NOMO-1 treated with DMSO at 0.1 percent for 48 hours (cell line): Measurements from ENCODE around the gene STK11.

Experiments used
- DNase-seq: peaks from one replicate; lab custom pipeline; 2025; ENCODE audit not compliant: unreplicated experiment; lab: John Stamatoyannopoulos, UW

STK11 gene

DNA sequence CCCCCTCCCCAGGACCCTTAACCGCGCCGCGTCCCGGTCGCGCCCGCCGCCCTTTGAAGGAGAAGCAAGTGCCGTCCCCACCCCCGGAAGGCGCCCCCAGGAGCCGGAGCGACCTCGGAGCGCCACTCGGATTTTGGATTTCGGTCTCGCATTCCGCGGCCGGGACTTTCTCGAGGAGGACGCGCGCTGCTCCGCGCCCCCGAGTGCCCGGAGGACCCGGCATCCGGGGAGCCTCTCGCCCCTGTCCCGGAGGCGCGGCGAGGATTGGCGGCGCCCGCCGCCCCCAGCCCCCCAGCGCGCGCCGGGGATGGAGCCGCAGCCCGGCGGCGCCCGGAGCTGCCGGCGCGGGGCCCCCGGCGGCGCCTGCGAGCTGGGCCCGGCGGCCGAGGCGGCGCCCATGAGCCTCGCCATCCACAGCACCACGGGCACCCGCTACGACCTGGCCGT, 44.4 kb downstream of the STK11 start:
- DNase-seq = no peak

DNA sequence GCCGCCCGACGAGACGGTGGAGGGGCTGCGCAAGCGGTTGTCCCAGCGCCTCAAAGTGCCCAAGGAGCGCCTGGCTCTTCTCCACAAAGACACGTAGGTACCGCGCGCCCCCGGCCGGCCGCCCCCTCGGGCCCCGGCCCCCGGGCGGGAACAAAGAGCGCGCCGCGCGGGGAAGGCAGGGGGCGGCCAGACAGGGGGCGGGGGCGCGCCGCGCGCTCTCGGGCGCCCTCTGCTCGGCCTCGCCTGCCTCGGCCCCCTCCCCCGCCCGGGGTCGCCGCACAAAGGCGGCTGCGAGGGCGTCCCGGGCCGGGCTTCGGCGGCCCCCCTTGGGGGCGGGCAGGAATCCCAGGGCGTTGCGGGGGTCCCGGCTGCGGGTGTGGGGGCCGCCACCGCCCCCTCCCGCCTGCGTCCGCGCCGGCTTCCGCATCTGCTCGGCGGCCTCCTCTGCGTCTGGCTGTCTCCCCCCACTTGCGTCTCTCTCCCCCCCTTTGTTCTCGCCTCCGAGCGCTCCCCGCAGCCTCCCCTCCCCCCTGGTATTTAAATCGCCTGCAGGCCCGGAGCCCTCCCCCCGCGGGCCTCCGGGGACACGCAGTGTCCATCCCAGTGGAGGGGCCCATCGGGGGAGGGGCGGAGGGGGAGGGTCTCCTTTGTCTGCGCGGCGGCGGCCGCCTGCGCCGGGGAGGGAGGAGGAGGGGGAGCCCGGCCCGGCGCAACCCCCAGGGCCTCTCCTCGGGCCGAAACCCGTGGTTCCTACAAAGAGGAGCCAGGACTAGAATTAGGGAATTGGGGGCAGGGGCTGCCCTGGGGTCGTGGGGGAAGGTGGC, 45.1 kb downstream of the STK11 start:
- DNase-seq = peak; percentile 59

DNA sequence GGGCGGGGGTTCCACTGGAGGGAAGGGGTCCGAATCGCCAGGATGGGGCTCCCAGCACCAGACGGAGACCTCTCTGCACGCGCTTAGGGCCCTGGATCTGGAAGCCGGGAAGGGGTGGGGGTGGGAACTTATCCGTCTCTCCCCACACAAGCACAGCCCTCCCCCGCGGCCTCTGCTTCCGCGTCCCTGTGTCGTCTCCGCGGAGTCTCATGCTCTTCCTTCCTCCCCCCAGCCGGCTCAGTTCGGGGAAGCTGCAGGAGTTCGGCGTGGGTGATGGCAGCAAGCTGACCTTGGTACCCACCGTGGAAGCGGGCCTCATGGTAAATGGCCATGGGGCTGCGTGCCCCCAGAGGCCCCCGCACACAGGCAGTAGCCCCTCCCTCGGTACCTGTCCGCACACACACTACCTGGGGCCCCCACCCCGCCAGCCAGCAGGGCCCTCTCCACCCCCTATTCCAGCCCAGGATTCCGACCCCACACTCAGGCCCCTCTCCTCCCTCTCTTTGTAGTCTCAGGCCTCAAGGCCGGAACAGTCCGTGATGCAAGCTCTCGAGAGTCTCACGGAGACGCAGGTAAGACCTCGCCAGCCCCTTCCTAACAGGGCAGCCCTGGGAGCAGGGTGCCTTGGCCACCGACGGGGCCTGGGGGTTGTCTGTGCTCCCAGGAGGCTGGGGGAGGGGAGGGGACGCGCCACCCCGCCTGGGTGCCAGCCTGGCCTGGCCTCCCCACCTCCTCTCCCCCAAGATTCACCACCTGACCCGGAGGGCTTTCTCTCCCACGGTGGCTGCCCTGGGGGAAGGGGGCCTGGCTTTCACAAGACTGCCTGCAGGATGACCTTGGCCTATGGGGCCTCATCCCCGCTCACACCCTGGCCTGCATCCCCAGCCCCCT, 46.0 kb downstream of the STK11 start:
- peak; percentile 72 for DNase-seq

DNA sequence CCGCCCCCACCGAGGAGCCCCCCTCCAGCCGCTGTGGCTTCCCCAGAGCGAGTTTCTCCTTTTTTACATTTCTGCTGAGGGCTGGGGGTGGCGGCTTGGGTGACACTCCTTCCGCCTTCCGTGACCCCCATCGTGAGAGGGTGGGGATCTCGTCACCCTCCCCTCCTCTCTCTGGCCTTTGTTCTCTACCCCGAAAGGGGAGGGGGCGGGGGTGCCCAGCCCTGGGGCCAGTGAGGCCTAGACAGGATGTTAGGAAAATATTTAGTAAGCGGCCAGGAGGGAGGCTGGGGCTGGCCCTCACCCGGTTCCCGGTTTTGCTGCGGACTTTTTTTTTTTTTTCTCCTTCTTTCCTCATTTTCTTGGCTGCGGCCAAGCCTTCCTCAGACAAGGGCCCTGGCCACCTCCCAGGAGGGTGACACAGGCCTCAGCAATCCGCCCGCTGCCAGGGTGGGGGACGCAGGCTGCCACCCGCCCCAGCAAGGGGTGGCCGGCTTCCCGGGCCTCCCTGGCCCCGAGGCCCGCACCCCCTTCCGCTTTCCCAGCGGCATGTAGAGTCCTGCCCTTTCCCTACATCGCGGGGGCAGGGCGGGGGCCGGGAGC, 46.7 kb downstream of the STK11 start:
- peak; percentile 91 for DNase-seq

DNA sequence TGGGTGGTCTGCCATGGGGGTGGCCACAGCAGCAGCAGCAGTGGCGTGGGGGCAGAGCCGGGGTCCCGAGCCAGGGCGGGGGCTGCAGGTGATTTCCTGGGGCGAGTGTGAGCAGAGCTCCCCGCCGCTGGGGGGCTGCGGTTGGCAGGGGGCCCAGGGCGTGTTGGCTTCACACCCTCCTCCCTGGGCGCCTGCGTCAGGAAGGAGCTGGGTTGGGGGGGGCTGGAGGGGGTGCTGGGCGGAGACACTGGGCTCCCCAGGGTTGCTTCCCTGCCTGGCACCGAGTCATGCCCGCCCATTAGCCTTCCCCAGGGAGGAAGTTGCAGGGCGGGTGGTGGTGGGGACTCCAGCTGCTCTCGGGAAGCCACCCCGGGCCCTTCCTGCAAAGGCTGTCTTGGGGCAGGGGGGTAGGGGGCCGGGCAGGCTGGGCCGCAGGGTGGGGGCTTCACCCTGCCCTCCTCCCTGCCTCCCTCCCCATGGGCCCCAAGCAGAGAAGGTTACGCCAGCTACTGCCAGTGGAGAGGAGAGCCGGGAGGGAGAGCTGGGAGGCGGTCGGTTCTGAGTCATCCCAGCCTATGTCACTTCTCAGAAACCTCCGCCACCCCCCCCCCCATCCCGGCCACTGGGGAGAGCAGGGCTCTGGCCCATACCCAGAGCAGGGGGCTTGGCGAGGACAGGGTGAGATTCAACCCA, 47.4 kb downstream of the STK11 start:
- DNase-seq = peak; percentile 96

DNA sequence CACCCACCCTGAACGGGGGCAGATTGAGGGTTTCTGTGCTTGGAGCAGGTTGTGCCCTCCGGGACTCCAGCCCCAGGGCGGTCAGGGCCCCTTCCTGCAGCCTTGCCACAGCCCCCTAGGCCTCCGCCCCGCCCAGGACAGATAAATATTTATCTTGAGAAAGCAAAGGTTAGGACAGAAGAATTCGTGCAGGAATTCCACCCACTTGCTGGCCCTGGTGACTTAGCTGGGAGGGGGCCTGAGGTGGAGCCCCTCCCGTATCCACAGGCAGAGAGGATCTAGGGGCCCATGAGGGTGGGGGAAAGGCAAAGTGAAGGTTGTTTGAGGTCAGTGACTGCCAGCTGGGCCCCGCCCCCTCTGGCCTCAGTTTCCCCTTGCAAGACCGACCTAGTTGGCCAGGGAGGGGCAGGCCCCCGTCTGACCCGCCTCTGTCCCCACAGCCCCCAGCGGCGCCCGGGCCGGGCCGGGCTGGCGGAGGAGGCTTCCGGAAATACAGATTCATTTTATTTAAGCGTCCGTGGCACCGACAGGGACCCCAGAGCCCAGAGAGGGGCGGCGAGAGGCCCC, 48.0 kb downstream of the STK11 start:
- DNase-seq = no peak

DNA sequence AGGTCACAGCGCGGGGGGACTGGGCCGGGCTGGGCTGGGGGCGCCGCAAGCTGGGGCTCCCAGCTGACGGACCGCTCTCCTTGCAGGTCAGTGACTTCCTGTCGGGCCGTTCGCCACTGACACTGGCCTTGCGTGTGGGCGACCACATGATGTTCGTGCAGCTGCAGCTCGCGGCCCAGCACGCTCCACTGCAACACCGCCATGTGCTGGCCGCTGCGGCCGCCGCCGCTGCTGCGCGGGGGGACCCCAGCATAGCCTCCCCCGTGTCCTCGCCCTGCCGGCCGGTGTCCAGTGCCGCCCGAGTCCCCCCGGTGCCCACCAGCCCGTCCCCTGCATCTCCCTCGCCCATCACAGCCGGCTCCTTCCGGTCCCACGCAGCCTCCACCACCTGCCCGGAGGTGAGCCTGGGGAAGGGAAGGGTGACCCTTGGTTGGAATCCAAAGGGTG, 48.5 kb downstream of the STK11 start:
- no peak for DNase-seq

DNA sequence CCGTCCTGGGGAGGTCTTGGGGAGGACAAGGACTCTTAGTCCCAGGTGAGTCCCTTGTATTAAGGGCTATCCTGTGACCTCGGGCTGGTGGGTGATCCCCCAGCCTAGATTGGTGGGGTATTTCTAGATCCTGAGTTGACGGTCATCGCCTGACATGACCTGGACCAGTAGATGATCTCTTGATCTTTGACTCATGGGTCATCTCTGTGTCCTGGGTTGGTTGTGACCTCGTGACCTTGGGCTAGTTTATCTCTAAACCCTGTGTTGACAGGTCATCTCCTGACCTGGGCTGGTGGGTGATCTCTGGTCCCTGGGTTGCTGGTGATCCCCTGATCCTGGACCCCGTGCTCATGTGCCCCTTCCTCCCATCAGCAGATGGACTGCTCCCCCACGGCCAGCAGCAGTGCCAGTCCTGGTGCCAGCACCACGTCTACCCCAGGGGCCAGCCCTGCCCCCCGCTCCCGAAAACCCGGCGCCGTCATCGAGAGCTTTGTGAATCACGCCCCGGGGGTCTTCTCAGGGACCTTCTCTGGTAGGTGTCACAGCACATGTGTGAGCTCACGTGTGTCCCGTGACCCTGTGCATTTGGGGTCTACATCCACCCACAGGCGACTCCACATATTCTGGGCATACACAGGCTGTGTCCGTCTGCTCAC, 49.1 kb downstream of the STK11 start:
- no peak for DNase-seq

DNA sequence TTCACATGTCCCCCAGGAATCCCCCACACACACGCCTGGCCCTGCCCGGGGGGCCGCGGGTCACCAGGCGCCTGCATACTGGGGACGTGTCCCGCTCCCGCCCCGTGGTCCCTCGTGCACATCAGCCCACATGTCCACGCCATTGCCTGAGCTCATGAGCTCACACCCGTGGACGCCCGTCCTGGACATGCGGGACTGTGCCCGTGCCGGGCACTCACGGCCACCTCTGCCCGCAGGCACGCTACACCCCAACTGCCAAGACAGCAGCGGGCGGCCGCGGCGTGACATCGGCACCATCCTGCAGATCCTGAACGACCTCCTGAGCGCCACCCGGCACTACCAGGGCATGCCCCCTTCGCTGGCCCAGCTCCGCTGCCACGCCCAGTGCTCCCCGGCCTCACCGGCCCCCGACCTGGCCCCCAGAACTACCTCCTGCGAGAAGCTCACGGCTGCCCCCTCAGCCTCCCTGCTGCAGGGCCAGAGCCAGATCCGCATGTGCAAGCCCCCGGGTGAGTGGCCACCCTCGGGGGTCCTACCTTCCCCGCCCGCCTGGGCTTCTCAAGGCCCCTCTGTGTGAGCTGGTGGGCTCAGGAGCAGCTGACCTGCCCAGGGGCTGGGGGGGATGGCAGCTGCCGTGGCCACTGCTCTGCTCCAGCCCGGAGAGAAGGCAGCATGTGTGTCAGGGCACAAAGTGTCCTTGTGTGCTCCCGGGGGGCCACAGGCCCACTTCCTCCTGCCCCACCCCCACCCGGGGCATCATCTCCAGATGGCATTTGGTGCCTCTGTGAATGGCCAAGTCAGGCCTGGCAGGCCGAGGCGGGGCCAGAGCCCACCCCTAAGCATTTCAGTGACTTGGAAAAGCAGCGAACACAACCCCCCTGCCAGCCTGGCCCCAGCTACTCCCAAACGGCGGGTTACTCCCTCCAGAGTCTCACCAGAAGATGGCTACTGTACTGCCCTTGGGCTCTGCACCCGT, 49.9 kb downstream of the STK11 start:
- DNase-seq = no peak

DNA sequence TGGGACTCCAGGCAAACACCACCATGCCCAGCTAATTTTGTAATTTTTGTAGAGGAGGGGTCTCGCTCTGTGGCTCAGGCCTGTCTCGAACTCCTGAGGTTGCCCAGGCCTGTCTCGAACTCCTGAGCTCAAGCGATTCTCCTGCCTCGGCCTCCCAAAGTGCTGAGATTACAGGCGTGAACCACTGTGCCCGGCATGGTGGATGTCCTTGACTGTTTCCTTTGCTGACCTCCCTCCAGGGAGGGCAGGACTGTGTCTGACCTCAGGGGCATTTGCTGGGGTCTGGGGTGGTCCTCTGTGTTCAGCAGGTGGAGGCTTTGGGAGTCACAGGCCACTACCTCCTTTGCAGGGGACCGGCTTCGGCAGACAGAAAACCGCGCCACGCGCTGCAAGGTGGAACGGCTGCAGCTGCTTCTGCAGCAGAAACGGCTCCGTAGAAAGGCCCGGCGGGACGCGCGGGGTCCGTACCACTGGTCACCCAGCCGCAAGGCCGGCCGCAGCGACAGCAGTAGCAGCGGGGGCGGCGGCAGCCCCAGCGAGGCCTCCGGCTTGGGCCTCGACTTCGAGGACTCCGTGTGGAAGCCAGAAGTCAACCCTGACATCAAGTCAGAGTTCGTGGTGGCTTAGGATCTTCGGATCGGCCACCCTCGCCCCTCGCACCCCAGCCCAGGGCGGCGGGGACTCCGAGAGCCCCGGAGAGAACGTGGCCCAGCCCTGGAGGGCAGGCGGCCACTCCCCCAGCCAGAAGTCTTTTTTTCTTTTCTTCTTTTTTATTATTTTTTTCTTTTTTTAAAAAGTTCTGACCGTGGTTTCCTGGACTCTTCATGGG, 51.3 kb downstream of the STK11 start:
- DNase-seq = no peak

DNA sequence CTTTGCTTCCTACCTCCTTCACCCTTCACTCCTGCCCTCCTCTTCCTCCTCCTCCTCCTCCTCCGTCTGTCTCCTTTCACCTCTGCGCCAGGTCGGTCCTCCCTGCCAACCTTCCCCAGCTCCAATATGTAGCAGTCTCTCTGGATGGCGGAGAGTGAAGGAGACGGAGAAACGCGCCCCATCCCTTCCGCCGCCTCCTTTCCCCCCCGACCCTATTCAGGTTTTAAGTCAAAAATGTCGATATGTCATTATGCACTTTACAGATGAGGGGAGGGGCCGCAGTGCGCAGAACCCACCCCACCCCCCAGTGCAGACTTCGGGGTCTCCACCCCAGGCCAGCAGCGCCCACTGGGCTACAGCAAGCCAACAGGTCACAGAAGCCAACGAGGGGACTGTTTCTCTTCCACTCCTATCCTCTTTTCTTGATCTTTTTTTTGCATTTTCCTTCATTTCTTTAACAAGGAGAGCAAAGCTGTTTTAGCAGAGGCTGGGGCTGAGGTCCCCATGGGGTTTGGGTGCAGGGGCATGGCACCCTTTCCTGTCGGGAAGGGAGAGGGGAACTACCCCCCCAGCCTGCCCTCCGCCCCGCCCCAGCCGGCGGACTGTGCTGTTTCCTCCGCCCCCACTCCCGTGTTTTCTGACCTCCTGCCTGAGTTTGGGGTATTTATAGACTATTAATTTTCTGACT, 52.0 kb downstream of the STK11 start:
- no peak for DNase-seq

DNA sequence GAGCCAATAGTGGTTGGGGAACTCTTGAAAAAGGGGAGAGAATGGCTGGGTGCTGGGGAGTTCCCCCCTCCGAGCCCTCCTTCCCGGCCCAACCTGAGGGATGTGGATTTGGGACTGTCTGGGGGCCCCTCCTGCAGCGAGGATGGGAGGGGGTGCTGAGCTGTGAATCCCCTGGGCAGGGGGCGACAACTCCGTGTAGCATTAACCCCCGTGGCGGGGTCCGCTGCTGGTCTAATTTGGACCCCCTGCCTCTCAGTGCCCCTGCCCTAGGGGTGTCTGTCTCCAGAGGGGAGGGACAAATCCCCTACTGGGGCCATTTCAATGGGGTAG, 52.5 kb downstream of the STK11 start:
- no peak for DNase-seq

DNA sequence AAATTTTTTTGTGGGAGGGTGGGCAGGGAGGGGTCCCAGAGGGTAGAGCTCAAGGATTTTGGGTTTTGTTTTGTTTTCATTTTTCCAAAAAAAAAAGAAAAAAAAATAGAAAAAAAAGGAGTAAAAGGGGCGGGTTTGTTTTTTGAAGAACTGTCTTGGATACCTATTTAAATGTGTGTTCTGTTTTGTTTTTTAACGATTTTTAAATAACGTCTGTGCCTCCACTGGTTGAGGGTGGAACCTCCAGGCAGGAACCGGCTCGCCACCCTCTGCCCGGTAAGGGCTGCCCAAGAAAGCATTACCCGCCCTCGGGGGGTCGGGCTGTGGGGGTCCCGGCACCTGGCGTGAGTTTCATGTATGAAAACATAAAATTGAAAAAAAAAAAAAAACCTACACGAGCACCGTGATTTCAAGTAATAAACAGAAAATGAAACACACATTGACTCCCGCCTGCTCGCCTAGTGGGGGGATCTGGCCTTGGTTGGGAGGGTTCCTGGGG, 53.2 kb downstream of the STK11 start:
- peak; percentile 51 for DNase-seq

DNA sequence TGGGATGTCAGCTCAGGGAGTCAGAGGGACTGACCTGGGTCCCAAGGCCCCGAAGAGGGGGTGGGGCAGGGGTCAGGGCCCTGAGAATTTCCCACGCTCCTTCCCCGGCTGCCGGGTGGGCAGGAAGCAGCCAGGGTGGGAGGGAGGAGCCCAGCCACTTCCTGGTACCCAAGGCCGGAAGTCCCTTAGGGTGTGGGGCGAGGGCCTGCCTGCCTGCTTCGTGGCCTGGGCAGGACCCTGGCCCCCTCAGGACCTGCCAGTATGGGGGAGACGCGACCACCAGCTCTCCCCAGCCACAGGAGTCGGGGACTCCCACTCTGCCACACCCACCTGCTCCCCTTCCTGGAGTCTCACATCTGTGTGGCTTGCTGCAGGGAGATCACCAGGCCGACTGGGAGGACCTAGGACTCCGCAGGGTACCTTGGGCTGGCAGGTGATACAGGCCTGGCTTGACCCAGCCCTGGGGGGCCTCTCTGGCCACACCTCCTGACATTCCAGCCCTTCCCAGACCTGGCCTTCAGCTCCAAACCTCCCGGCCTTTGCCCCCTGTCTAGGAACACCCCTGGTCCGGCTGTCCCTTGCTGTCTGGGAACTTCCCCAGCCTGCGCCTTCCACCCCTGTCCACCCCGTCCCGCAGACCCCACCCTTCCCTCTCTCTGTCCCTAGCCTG, 53.8 kb downstream of the STK11 start:
- peak; percentile 51 for DNase-seq

DNA sequence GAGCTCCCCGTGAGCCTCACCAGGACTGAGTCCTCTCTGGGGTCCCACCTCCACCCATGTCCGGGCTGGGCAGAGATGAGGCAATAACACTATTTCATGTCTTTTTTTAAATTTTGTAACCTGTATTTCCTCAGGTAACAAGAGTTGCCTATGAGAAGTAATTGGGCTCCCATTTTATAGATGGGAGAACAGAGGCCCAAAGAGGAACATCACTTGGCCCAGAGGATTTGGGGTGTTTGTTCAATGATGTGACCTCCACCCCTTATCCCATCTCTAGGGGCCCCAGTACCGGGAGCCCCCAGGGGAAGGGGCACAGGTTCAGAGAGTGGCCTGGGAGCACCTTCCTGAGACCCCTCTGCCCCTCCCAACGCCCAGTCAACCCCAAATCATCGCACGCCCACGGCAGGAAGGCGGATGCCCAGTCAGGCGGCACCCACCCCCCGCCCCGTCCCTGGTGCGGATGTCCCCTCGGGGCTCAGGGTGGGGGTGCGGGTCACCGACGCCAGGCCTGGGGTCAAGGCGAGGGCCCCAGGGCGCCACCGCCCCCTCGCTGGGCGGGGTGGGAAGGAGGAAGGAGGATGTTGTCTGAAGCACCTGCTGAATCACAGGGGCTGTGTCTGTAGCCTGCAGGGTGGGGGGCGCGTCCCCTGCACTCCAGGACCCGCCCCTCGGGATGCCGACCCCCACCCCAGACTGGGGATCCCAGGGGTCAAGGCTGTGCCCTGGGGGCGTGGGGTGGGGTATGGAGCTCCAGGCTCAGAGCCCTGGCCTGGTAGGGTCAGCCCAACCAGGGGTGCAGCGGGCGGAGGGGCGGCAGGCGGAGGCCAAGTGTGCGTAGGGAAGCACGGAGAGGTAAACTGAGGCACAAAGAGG, 54.5 kb downstream of the STK11 start:
- no peak for DNase-seq
